Endothelial cell of umbilical vein (primary cell): ENCODE data around the gene CALD1. TPM values are rescaled to one million over a fixed set of nuclear protein-coding genes. Genes with fewer than 3 reads are reported as not detected.

Experiments
- BruUV-seq: library from RNA; stranded (reverse); fragments of 400-500 nt; replicated peaks from 2 replicates; lab custom pipeline; 2021; lab: Mats Ljungman, UMichigan
- CTCF ChIA-PET: fragments of 300-600, 350-600 bp; sonication (Branson Sonifier 250); formaldehyde crosslinking; loops from one replicate; lab custom pipeline; 2021; ENCODE audit warnings: antibody characterized with exemption, inconsistent platforms; lab: Charles Lee
- POLR2A ChIA-PET: fragments of 300-600, 350-600 bp; sonication (Branson Sonifier 250); formaldehyde crosslinking; loops from one replicate; lab custom pipeline; 2021; ENCODE audit warnings: antibody characterized with exemption, inconsistent platforms; lab: Charles Lee
- DNase-seq: peaks from one replicate; pipeline ENCODE4 v3.0.0-alpha.2; 2011; ENCODE audit warnings: low read depth, low spot score
- FAIRE-seq: peaks from 2 replicates; lab custom pipeline; 2011; peaks lifted over from hg19 to GRCh38; lab: Jason Lieb, UNC
- H2AFZ ChIP-seq: 2 replicates; pipeline ENCODE4 v1.6.0; 2012; ENCODE audit warnings: low read depth, low read length, control low read depth, inconsistent platforms
- H3K27ac ChIP-seq: 2 replicates; pipeline ENCODE4 v1.5.1; 2011; ENCODE audit warnings: low read depth, mild to moderate bottlenecking, control low read depth, low read length, moderate library complexity; ENCODE audit not compliant: insufficient read depth
- H3K27me3 ChIP-seq, 2 experiments: 2 replicates each; pipeline versions ENCODE4 v1.6.0 to v1.6.1; 2011; ENCODE audit warnings: low read length in 2 of 2, mixed read lengths in 1 of 2; ENCODE audit not compliant: control insufficient read depth in 2 of 2, insufficient read depth in 2 of 2
- H3K36me3 ChIP-seq, 2 experiments: 2 replicates in 1 of 2; 3 replicates in 1 of 2; pipeline ENCODE4 v1.5.1; 2011; ENCODE audit warnings: low read length in 2 of 2, mild to moderate bottlenecking in 1 of 2, moderate library complexity in 1 of 2; ENCODE audit not compliant: control insufficient read depth in 2 of 2, insufficient read depth in 2 of 2; ENCODE audit errors: extremely low read depth in 1 of 2
- H3K4me1 ChIP-seq: 3 replicates; pipeline ENCODE4 v1.5.1; 2011; ENCODE audit warnings: mild to moderate bottlenecking, low read length; ENCODE audit not compliant: control insufficient read depth, insufficient read depth; ENCODE audit errors: extremely low read depth
- H3K4me2 ChIP-seq: 2 replicates; pipeline ENCODE4 v1.6.1; 2011; ENCODE audit warnings: low read length, control low read depth, mixed read lengths; ENCODE audit not compliant: insufficient read depth
- H3K4me3 ChIP-seq, 3 experiments: fragments of 200-600 bp in 1 of 3; sonication (generic), shearing (Covaris generic) in 1 of 3; replicated peaks in 1 of 3; 2 replicates each; pipeline ENCODE4 v1.5.1; 2011 to 2016; ENCODE audit warnings: control low read depth in 3 of 3, low read length in 3 of 3, mild to moderate bottlenecking in 2 of 3, inconsistent platforms in 1 of 3, low read depth in 1 of 3, moderate library complexity in 1 of 3; ENCODE audit not compliant: insufficient read depth in 1 of 3
- H3K79me2 ChIP-seq: 2 replicates; pipeline ENCODE4 v1.6.0; 2012; ENCODE audit warnings: low read length, inconsistent platforms; ENCODE audit not compliant: control insufficient read depth, insufficient read depth
- H3K9ac ChIP-seq: replicated peaks from 2 replicates; pipeline ENCODE3; 2011; ENCODE audit warnings: low read length, control low read depth; ENCODE audit not compliant: insufficient read depth; ENCODE audit errors: extremely low read depth
- H3K9me1 ChIP-seq: replicated peaks from 3 replicates; pipeline ENCODE4 v1.6.0; 2011; ENCODE audit warnings: mild to moderate bottlenecking, low read length; ENCODE audit not compliant: control insufficient read depth, insufficient read depth; ENCODE audit errors: extremely low read depth
- H3K9me3 ChIP-seq: replicated peaks from 2 replicates; pipeline ENCODE4 v1.5.1; 2012; ENCODE audit warnings: low read length, inconsistent platforms; ENCODE audit not compliant: control insufficient read depth, insufficient read depth
- H4K20me1 ChIP-seq: replicated peaks from 2 replicates; pipeline ENCODE3; 2011; ENCODE audit warnings: mild to moderate bottlenecking, low read length; ENCODE audit not compliant: control insufficient read depth, insufficient read depth; ENCODE audit errors: extremely low read depth
- CTCF ChIP-seq, 2 donors: IDR thresholded peaks; 1 replicate in 1 of 2; 2 replicates in 1 of 2; pipeline ENCODE4 v1.5.1; 2011; ENCODE audit warnings: low read length in 2 of 2, mild to moderate bottlenecking in 2 of 2, moderate library complexity in 2 of 2, control low read depth in 1 of 2, inconsistent platforms in 1 of 2, low read depth in 1 of 2; ENCODE audit not compliant: insufficient read depth in 1 of 2; ENCODE audit errors: extremely low read depth in 1 of 2
- EZH2 ChIP-seq: IDR thresholded peaks from 2 replicates; pipeline ENCODE4 v1.6.1; 2012; ENCODE audit warnings: borderline replicate concordance, low read depth, mild to moderate bottlenecking, moderate library complexity, low read length, inconsistent platforms; ENCODE audit not compliant: severe bottlenecking
- FOS ChIP-seq: IDR thresholded peaks from 2 replicates; pipeline ENCODE4 v1.6.1; 2011; ENCODE audit warnings: mild to moderate bottlenecking, low read length, moderate library complexity, borderline replicate concordance; ENCODE audit not compliant: insufficient read depth
- GATA2 ChIP-seq: IDR thresholded peaks from 2 replicates; pipeline ENCODE4 v1.7.0; 2011; ENCODE audit warnings: low read depth, mild to moderate bottlenecking, moderate library complexity, mixed read lengths, low read length; ENCODE audit not compliant: insufficient read length, insufficient read depth
- JUN ChIP-seq: IDR thresholded peaks from 2 replicates; pipeline ENCODE4 v1.6.1; 2011; ENCODE audit warnings: borderline replicate concordance, low read depth; ENCODE audit not compliant: insufficient read length, insufficient read depth
- MYC ChIP-seq: IDR thresholded peaks from one replicate; pipeline ENCODE4 v1.6.1; 2011; ENCODE audit warnings: mild to moderate bottlenecking, low read depth, low read length
- POLR2A ChIP-seq: IDR thresholded peaks from 2 replicates; pipeline ENCODE4 v1.6.1; 2012; ENCODE audit warnings: low read depth, mild to moderate bottlenecking, control low read depth, low read length
- POLR2AphosphoS5 ChIP-seq: IDR thresholded peaks from 2 replicates; pipeline ENCODE4 v1.6.1; 2012; ENCODE audit warnings: low read depth, mild to moderate bottlenecking, control low read depth, low read length, moderate library complexity; ENCODE audit not compliant: insufficient read depth
- dilution Hi-C: fragments of 300-500 bp; cut with MboI; formaldehyde crosslinking; loops from one replicate; pipeline ENCODE4 v1.15.0; 2019; ENCODE audit warnings: low sequenced_read_pairs; ENCODE audit not compliant: extremely low pct_ligation_motif_present
- intact Hi-C: fragments of 100-400 bp; cut with micrococcal nuclease; formaldehyde crosslinking; loops from one replicate; pipeline ENCODE4 v1.10.0; 2022
- polyA plus RNA-seq, 4 experiments: library from polyadenylated mRNA; depleted of rRNA in 3 of 4; stranded (reverse) in 3 of 4; unstranded in 1 of 4; fragments of >200 nt; gene quantifications; 2 replicates each; pipeline versions ENCODE4 v1.2.1 to v1.2.3, GENCODE V29; 2011 to 2012; ENCODE audit warnings: missing spikeins in 1 of 4
- total RNA-seq: library from RNA; stranded (reverse); gene quantifications from 2 replicates; pipeline ENCODE4 v1.2.3, GENCODE V29; 2021
- TF ChIP-seq, protein P1 (sequence below): IDR thresholded peaks from 2 replicates; pipeline ENCODE4 v1.6.1; 2011; ENCODE audit not compliant: insufficient read depth, insufficient read length

The CALD1 gene
- total and polyA plus RNA-seq, 2 donors (not counting 3 experiments of a cell fraction or from before 2014, with no cell fraction given) = 136 to 307 TPM

GRCh38 chr7:134777470-134777869 lies 2.0 kb upstream of the CALD1 start:
- intact Hi-C loops (no loop called here), dilution Hi-C loops (no loop called here)
- POLR2A ChIA-PET = no interaction called here
- CTCF ChIA-PET = no interaction called here
- no peaks in the 10 kb centered on the region for H3K36me3 ChIP-seq
- no TSS peak for BruUV-seq
- DNase-seq (peak; percentile 49), FAIRE-seq (peak; percentile 59)
- H3K4me3 ChIP-seq = no peak overlapping the region
- H3K79me2 ChIP-seq = peaks cover 29% of the 10 kb centered on the region
- no peaks in the 10 kb centered on the region for H3K9me1 ChIP-seq
- no peak for TF ChIP-seq CTCF (IDR thresholded peaks at IDR 0.05; ENCODE audit: extremely low read depth in 1 of 2, insufficient read depth in 1 of 2, low read depth in 1 of 2, low read length in 2 of 2)
- TF ChIP-seq JUN = no peak
- TF ChIP-seq GATA2 = no peak
- no peak for TF ChIP-seq POLR2AphosphoS5
- TF ChIP-seq POLR2A = no peak
- TF ChIP-seq MYC = no peak
- TF ChIP-seq FOS = no peak
- TF ChIP-seq EZH2 = no peak
- TF ChIP-seq, protein P1, sequence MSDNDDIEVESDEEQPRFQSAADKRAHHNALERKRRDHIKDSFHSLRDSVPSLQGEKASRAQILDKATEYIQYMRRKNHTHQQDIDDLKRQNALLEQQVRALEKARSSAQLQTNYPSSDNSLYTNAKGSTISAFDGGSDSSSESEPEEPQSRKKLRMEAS = no peak
- H3K9ac ChIP-seq = peak overlapping the region; percentile 70
- H3K4me1 ChIP-seq = peaks cover 37% of the 10 kb centered on the region
- H3K27me3 ChIP-seq = no peaks in the 10 kb centered on the region
- H3K9me3 ChIP-seq = no peaks in the 10 kb centered on the region
- peak overlapping the region; percentile 93 for H2AFZ ChIP-seq
- peak overlapping the region; percentile 94 for H3K4me2 ChIP-seq
- H4K20me1 ChIP-seq = no peaks in the 10 kb centered on the region
- peak overlapping the region; percentile 92 for H3K27ac ChIP-seq
